CD4-positive, alpha-beta T cell (primary cell): ENCODE results near the gene SLC9A8. TPM values are rescaled to one million over a fixed set of nuclear protein-coding genes. Genes with fewer than 3 reads are reported as not detected.

Experiments
- ATAC-seq: fragments of 200-7000 bp; cut with Tn5 transposase; one replicate; pipeline ENCODE4 v1.10.0; 2022; ENCODE audit warnings: mild to moderate bottlenecking; ENCODE audit not compliant: poor library complexity
- CTCF ChIA-PET: fragments of 350-600 bp; sonication (Branson Sonifier 250); formaldehyde crosslinking; loops from one replicate; lab custom pipeline; 2021; ENCODE audit warnings: antibody characterized with exemption, inconsistent platforms; lab: Charles Lee
- POLR2A ChIA-PET: fragments of 350-600 bp; sonication (Branson Sonifier 250); formaldehyde crosslinking; loops from one replicate; lab custom pipeline; 2021; ENCODE audit warnings: antibody characterized with exemption, inconsistent platforms; lab: Charles Lee
- DNase-seq, 14 experiments: peaks; one replicate each; pipeline ENCODE4 v3.0.0-alpha.2; 2013 to 2020; ENCODE audit warnings: mixed read lengths in 2 of 14
- H3K27ac ChIP-seq, 2 donors: one replicate each; pipeline versions ENCODE4 v1.5.1 to v1.7.0; 2013; ENCODE audit warnings: low read length in 2 of 2, low read depth in 1 of 2, mild to moderate bottlenecking in 1 of 2
- H3K27me3 ChIP-seq, 2 experiments: 1 replicate in 1 of 2; 2 replicates in 1 of 2; pipeline versions ENCODE4 v1.6.1 to v1.7.0; 2013; ENCODE audit warnings: low read length in 2 of 2, control low read depth in 1 of 2, mild to moderate bottlenecking in 1 of 2, moderate library complexity in 1 of 2; ENCODE audit not compliant: insufficient read depth in 2 of 2, control insufficient read depth in 1 of 2
- H3K36me3 ChIP-seq: one replicate; pipeline ENCODE4 v1.6.1; 2013; ENCODE audit warnings: low read length, control low read depth; ENCODE audit not compliant: insufficient read depth
- H3K4me1 ChIP-seq: one replicate; pipeline ENCODE4 v1.6.1; 2013; ENCODE audit warnings: low read length, control low read depth; ENCODE audit not compliant: insufficient read depth
- H3K4me3 ChIP-seq: one replicate; pipeline ENCODE4 v1.5.1; 2013; ENCODE audit warnings: mild to moderate bottlenecking, low read length, moderate library complexity
- H3K9me3 ChIP-seq, 2 experiments: 1 replicate in 1 of 2; 2 replicates in 1 of 2; pipeline versions ENCODE4 v1.6.1 to v1.7.0; 2013; ENCODE audit warnings: low read length in 2 of 2, mild to moderate bottlenecking in 2 of 2, control low read depth in 1 of 2, moderate library complexity in 1 of 2; ENCODE audit not compliant: control insufficient read depth in 1 of 2, insufficient read depth in 1 of 2
- H3K27ac Mint-ChIP-seq: one replicate; pipeline ENCODE4 v1.8.0; 2020; ENCODE audit warnings: mixed read lengths
- H3K27me3 Mint-ChIP-seq: one replicate; pipeline ENCODE4 v1.8.0; 2021; ENCODE audit warnings: mixed read lengths
- H3K36me3 Mint-ChIP-seq: one replicate; pipeline ENCODE4 v1.8.0; 2021; ENCODE audit warnings: low read depth, mixed read lengths
- H3K4me1 Mint-ChIP-seq: one replicate; pipeline ENCODE4 v1.8.0; 2021; ENCODE audit warnings: low read depth, mixed read lengths
- H3K4me3 Mint-ChIP-seq: one replicate; pipeline ENCODE4 v1.8.0; 2020; ENCODE audit warnings: mild to moderate bottlenecking, mixed read lengths
- H3K9me3 Mint-ChIP-seq: one replicate; pipeline ENCODE4 v1.8.0; 2020; ENCODE audit warnings: mixed read lengths
- CTCF ChIP-seq: fragments of 200-600 bp; IDR thresholded peaks from one replicate; pipeline ENCODE4 v1.8.0; 2022; ENCODE audit warnings: antibody characterized with exemption, mild to moderate bottlenecking
- intact Hi-C, 2 experiments: fragments of 100-400 bp; cut with DNase I in 1 of 2; cut with micrococcal nuclease in 1 of 2; formaldehyde crosslinking; loops; one replicate each; pipeline versions ENCODE4 v1.15.1 to v1.9.0; 2023 to 2025; cut with DNase I, micrococcal nuclease
- total RNA-seq, 174 experiments: library from RNA in 2 of 174; stranded (reverse) in 2 of 174; gene quantifications; one replicate each; pipeline ENCODE4 v1.2.3 and lab custom pipeline; 2021 to 2026

SLC9A8 gene
- total RNA-seq, 2 experiments from 2014 or later = 29.5 to 30.2 TPM

GRCh38 chr20:49845060-49845459 lies 32.4 kb downstream of the SLC9A8 start:
- no peak for ATAC-seq
- no peak overlapping the region for H3K27ac Mint-ChIP-seq
- POLR2A ChIA-PET = no interaction called here

GRCh38 chr20:49846206-49846807 lies 33.7 kb downstream of the SLC9A8 start:
- peaks cover 52% of the 10 kb centered on the region for H3K36me3 Mint-ChIP-seq
- POLR2A ChIA-PET = interaction anchor here (0.6 to 0.9 kb wide), 2 partner anchors 34 to 543 kb away, joined by 3 read pairs; partner anchors contain the start of gene SLC9A8

More at GRCh38 chr20:49845060-49845459, 32.4 kb downstream of the SLC9A8 start:
- Mint-ChIP-seq H3K4me1 (no peaks in the 10 kb centered on the region), H3K36me3 (peaks cover 46% of the 10 kb centered on the region), H3K4me3 (no peak overlapping the region), H3K9me3 (no peaks in the 10 kb centered on the region), H3K27me3 (no peaks in the 10 kb centered on the region)
- intact Hi-C loops = loop anchor here in 1 of 2 experiments (5.0 kb wide), 2 partner anchors 303 to 513 kb away; no protein-coding TSS in a partner anchor
- no peaks in the 10 kb centered on the region for H3K9me3 ChIP-seq
- no peak for DNase-seq
- no peak overlapping the region for H3K27ac ChIP-seq
- TF ChIP-seq CTCF = no peak
- no peaks in the 10 kb centered on the region for H3K4me1 ChIP-seq
- peaks cover 36% of the 10 kb centered on the region for H3K36me3 ChIP-seq
- H3K27me3 ChIP-seq = no peaks in the 10 kb centered on the region
- CTCF ChIA-PET = interaction anchor here (1.1 to 2.1 kb wide), 6 partner anchors 15 to 303 kb away, joined by 3 to 6 read pairs (median 4); no protein-coding TSS in a partner anchor
- no peak overlapping the region for H3K4me3 ChIP-seq

More at GRCh38 chr20:49846206-49846807, 33.7 kb downstream of the SLC9A8 start:
- intact Hi-C loops = loop anchor here (1.0 to 5.0 kb wide), 3 partner anchors 235 to 514 kb away; no protein-coding TSS in a partner anchor
- Histone ChIP-seq H3K4me1 (peaks cover 3% of the 10 kb centered on the region), H3K27ac (no peak overlapping the region), H3K9me3 (no peaks in the 10 kb centered on the region), H3K4me3 (no peak overlapping the region), H3K36me3 (peaks cover 40% of the 10 kb centered on the region), H3K27me3 (no peaks in the 10 kb centered on the region)
- peaks cover 9% of the 10 kb centered on the region for H3K4me1 Mint-ChIP-seq
- peak in 13 of 14 experiments; percentile 10 to 79 (median 34) for DNase-seq
- peak; percentile 77 for ATAC-seq
- H3K27me3 Mint-ChIP-seq = no peaks in the 10 kb centered on the region
- no peaks in the 10 kb centered on the region for H3K9me3 Mint-ChIP-seq
- H3K4me3 Mint-ChIP-seq = no peak overlapping the region
- peak; percentile 70 for TF ChIP-seq CTCF
- no peak overlapping the region for H3K27ac Mint-ChIP-seq
- CTCF ChIA-PET = interaction anchor here (0.6 to 2.1 kb wide), 14 partner anchors 12 to 304 kb away, joined by 3 to 8 read pairs (median 4); no protein-coding TSS in a partner anchor
